Dendritic cell treated with granulocyte-macrophage colony-stimulating factor and Interleukin-4, amounts not matched to agents 40 ng/mL and 50 ng/mL, for 4 days (primary cell): ENCODE measurements around the gene NMT2.

Source experiments
- H3K27ac Mint-ChIP-seq: one replicate; pipeline ENCODE4 v1.8.0; 2022; ENCODE audit warnings: mild to moderate bottlenecking, mixed read lengths
- H3K27me3 Mint-ChIP-seq: one replicate; pipeline ENCODE4 v1.8.0; 2022; ENCODE audit warnings: mild to moderate bottlenecking, mixed read lengths
- H3K36me3 Mint-ChIP-seq: one replicate; pipeline ENCODE4 v1.8.0; 2022; ENCODE audit warnings: low read depth, mixed read lengths
- H3K4me1 Mint-ChIP-seq: one replicate; pipeline ENCODE4 v1.8.0; 2022; ENCODE audit warnings: low read depth, mixed read lengths
- H3K4me3 Mint-ChIP-seq: one replicate; pipeline ENCODE4 v1.8.0; 2022; ENCODE audit warnings: mild to moderate bottlenecking, moderate library complexity, mixed read lengths
- H3K9me3 Mint-ChIP-seq: one replicate; pipeline ENCODE4 v1.8.0; 2022; ENCODE audit warnings: mixed read lengths
- intact Hi-C: fragments of 100-400 bp; cut with micrococcal nuclease; formaldehyde crosslinking; loops from one replicate; pipeline ENCODE4 v1.15.0; 2022

The NMT2 gene

DNA sequence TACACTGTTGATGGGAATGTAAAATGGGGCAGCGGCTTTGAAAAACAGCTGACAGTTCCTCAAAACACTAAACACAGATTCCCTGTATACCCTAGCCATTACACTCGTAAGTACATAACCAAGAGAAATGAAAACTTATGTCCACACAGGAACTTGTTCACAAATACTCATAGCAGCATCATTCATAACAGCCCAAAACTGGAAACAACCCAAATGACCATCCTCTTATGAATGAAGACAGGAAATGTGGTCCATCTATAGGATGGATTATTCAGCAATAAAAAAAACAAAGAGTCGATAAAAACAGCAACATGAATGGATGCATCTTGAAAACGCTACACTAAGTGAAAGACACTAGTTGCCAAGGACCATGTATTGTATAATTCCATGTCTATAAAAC, 23.7 kb downstream of the NMT2 start:
- no peaks in the 10 kb centered on the region for H3K4me1 Mint-ChIP-seq
- H3K4me3 Mint-ChIP-seq = no peak overlapping the region

DNA sequence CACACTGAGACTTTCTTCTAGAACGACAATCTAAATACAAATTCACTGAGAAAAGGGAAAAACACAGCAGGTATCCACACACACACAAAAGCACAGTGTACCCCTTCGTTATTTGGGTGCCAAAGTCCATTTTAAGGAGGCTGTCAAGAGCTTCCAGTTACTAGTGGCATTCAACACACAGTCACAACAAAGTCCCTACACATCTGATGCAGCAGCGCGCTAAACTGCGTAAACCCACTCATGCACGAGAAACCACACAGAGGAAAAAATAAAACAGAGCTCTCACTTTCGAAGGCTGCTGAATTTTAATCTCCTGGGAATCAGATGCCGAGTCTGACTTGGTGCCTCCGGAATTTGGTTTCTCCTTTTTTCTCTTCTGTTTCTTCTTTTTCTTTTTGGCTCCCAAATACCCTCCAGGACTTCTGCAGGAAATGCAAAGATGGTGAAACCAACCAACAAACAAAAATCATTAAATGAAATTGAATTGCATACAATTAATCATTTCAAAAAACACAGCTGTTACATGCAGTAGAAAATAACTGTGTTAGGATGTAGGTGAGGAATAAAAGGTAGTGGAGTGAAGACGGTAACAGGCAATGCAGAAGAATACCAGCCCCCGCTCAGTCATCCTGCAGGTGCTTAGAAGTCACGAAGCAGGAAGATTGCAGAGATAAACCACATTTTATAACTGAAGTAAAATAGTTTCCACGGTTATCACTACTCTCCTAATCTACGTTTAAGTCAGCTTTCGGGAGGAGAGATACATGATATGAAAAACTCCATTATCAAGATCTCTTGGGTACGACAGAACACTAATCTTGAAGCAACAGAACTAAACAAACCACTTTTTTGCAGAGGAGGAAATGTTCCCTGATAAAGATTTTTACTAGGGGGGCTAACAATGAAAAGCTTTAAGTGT, 27.1 kb downstream of the NMT2 start:
- H3K9me3 Mint-ChIP-seq = no peaks in the 10 kb centered on the region
- H3K36me3 Mint-ChIP-seq = no peaks in the 10 kb centered on the region
- H3K27ac Mint-ChIP-seq = no peak overlapping the region
- H3K4me3 Mint-ChIP-seq = no peak overlapping the region
- H3K4me1 Mint-ChIP-seq = no peaks in the 10 kb centered on the region
- intact Hi-C loops = no loop called here
- no peaks in the 10 kb centered on the region for H3K27me3 Mint-ChIP-seq

More for the DNA sequence above, 23.7 kb downstream of the NMT2 start:
- Mint-ChIP-seq H3K36me3 (no peaks in the 10 kb centered on the region), H3K27me3 (no peaks in the 10 kb centered on the region), H3K9me3 (no peaks in the 10 kb centered on the region), H3K27ac (no peak overlapping the region)
- intact Hi-C loops = no loop called here

DNA sequence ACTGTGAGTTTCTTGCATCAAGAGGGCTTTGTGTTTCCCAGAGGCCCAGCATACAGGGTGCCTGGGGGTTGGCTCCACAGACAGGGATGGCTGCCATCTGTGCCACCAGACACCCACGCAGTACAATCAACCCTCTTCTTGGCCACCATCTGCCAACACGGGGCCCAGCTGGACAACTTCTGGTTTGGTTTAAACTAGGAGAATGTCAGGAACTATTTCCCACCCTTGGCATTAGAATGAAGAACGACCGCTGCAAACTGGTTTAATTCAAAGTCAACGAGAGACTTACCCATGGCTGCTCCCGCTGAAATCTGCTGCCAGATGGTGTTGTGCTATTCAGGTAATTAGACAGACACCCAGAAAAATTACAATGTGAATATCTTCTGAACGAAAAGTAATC, 27.8 kb downstream of the NMT2 start:
- Mint-ChIP-seq H3K27ac (no peak overlapping the region), H3K4me1 (no peaks in the 10 kb centered on the region)

DNA sequence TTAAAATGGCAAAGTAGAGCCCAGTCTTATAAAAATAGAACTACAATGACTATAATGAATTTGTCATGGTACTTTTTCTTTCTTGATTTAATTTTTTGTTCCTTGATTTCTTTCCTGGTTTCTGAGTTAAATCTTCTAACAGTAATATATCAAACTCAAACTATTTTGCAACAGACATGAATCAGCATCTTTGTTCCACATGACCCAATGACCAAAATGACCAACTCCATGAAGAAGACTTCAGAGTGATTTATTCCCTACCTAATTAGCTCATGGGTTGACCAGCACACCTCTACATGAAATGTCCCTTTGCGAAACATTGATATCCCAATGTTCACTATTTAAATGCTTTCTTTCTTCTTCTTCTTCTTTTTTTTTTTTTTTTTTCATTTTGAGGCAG, 30.9 kb downstream of the NMT2 start:
- no peak overlapping the region for H3K4me3 Mint-ChIP-seq
- H3K4me1 Mint-ChIP-seq = no peaks in the 10 kb centered on the region
- no peaks in the 10 kb centered on the region for H3K9me3 Mint-ChIP-seq
- no peaks in the 10 kb centered on the region for H3K36me3 Mint-ChIP-seq
- no peak overlapping the region for H3K27ac Mint-ChIP-seq
- H3K27me3 Mint-ChIP-seq = no peaks in the 10 kb centered on the region
- intact Hi-C loops = no loop called here

More for the DNA sequence above, 27.8 kb downstream of the NMT2 start:
- Mint-ChIP-seq H3K9me3 (no peaks in the 10 kb centered on the region), H3K36me3 (no peaks in the 10 kb centered on the region), H3K27me3 (no peaks in the 10 kb centered on the region), H3K4me3 (no peak overlapping the region)
- intact Hi-C loops = no loop called here

DNA sequence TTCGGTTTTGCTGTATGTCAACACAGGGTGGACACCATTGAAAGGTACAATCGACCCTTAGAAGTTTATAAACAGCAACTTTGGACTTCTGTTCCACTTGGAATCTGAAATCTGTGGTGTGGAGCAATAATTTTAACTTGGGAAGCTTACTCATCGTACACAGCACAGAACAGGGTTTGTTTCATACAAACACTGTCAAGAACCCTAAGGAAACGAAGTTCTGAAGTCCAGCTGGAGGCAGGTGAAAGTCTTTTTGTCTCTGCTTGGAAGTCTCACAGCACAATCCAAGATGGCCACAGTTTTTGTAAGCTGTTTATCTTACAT, 31.5 kb downstream of the NMT2 start:
- Mint-ChIP-seq H3K36me3 (no peaks in the 10 kb centered on the region), H3K4me3 (no peak overlapping the region), H3K27me3 (no peaks in the 10 kb centered on the region), H3K9me3 (no peaks in the 10 kb centered on the region), H3K4me1 (no peaks in the 10 kb centered on the region), H3K27ac (no peak overlapping the region)
- intact Hi-C loops = no loop called here

DNA sequence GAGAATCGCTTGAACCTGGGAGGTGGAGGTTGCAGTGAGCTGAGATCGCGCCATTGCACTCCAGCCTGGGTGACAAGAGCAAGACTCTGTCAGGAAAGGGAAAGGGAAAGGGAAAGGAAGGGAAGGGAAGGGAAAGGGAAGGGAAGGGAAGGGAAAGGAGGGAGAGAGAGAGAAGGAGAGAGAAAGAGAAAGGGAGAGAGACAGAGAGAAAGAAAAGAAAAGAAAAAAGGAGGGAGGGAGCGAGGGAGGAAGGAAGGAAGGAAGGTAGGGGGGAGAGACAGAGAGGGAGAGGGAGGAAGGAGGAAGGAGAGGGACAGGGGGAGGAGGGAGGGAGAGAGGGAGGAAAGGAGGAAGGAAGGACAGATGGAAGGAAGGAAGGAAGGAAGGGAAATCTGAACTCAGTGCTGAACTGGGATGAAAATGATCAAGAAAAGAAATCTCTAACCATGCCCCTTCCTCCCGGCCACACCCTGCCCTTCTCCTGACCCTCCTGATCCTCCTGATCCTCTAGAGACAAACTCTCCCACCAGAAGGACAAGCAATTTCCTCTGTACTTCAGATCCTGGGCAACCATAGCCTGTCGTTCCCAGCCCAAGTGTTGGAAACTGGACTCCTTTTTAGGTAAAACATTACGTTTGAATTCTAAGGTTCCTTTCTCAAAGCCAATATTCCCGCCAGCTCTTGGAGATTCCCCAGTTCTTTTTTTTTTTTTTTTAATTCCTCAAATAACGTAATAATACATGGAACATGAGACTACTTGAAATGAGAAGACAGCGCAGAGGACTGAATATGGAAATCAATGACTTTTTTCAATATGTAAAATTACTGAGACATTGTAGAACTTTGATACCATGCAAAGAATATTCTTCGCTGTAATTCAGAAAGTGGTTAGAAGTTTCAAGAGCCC, 32.1 kb downstream of the NMT2 start:
- H3K4me1 Mint-ChIP-seq = no peaks in the 10 kb centered on the region
- H3K36me3 Mint-ChIP-seq = no peaks in the 10 kb centered on the region
- intact Hi-C loops = no loop called here
- H3K4me3 Mint-ChIP-seq = no peak overlapping the region
- H3K27me3 Mint-ChIP-seq = no peaks in the 10 kb centered on the region
- H3K9me3 Mint-ChIP-seq = no peaks in the 10 kb centered on the region
- H3K27ac Mint-ChIP-seq = no peak overlapping the region

DNA sequence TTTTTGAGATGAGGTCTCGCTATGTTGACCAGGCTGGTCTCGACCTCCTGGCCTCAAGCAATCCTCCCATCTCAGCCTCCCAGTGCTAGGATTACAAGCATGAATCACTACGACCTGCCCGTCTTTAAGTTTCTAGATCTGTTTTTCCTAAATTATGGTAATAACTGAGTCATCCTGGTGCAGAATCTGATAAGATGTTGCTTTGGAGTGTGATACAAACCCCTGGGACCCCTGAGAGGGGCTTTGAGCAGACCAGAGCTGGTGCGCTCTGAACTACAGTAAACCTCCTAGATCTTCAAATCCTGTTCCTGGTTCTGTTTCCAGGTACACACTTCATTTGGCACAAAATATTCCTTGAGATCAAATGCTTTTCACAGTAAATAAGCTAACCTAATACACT, 37.2 kb downstream of the NMT2 start:
- H3K36me3 Mint-ChIP-seq = no peaks in the 10 kb centered on the region
- no peak overlapping the region for H3K4me3 Mint-ChIP-seq
- H3K4me1 Mint-ChIP-seq = no peaks in the 10 kb centered on the region
- no peak overlapping the region for H3K27ac Mint-ChIP-seq
- H3K9me3 Mint-ChIP-seq = no peaks in the 10 kb centered on the region
- intact Hi-C loops = no loop called here
- no peaks in the 10 kb centered on the region for H3K27me3 Mint-ChIP-seq

DNA sequence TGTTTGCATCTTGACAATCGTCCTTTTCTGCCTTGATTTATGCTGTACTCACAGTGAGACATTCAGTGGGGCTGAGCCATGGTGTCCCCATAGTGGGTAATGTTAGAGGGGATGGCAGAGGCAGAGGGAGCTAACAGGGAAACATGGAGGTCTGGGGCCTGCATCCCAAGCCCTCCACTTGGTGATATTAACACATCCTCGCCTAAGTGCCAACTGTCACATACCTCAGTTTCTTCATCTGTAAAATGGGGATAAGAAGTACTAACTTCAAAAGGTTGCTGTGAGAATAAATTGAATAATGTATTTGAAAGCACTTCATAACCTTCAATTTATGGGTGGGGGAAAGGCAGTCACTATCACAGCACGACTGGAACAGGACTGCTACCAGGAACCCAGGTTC, 43.6 kb downstream of the NMT2 start:
- Mint-ChIP-seq H3K9me3 (no peaks in the 10 kb centered on the region), H3K4me3 (no peak overlapping the region), H3K27me3 (no peaks in the 10 kb centered on the region), H3K4me1 (no peaks in the 10 kb centered on the region), H3K27ac (no peak overlapping the region), H3K36me3 (peaks cover 9% of the 10 kb centered on the region)
- intact Hi-C loops = no loop called here

DNA sequence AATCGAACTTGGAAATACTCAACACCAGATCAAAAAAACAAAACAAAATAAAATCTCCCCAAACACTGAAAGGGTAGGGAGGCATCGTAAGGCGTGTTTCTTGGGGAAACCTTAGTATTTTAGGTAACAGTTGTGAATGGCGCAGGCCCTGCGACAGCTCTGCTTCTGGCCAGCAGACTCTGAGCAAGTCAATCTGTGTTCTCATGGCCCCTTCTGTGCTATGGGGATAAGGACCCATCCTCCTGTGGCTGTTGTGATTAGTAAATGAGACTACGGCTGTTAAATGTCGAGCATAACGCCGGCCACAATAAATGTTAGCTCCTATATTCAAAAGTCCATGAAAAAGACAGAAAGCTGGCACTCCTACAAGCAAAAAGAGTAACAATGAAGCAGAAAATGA, 44.3 kb downstream of the NMT2 start:
- H3K4me3 Mint-ChIP-seq = no peak overlapping the region
- H3K36me3 Mint-ChIP-seq = peaks cover 17% of the 10 kb centered on the region

DNA sequence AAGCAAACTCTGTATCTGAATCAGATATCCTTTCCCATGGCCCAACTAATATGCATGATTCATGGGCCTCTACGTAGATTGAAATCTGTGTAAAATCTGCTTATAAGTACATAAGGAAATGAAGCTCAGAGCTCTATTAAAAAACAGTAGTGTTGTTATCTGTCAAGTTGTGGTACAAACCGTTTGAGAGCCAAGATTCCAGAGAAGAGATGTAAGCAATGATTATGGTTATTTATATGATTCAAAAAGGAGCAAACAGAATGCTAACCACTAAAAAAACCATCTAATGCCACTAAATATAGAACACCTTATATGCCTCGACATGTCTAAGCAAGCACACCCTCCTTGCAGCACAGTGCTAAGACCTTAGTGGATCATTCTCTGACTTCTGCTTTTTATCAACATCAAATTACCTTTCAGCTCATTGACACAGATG, 44.7 kb downstream of the NMT2 start:
- no peaks in the 10 kb centered on the region for H3K4me1 Mint-ChIP-seq
- no peak overlapping the region for H3K4me3 Mint-ChIP-seq
- peaks cover 18% of the 10 kb centered on the region for H3K36me3 Mint-ChIP-seq
- H3K27me3 Mint-ChIP-seq = no peaks in the 10 kb centered on the region
- intact Hi-C loops = no loop called here
- H3K9me3 Mint-ChIP-seq = no peaks in the 10 kb centered on the region
- H3K27ac Mint-ChIP-seq = no peak overlapping the region

More for the DNA sequence above, 44.3 kb downstream of the NMT2 start:
- H3K27me3 Mint-ChIP-seq = no peaks in the 10 kb centered on the region
- intact Hi-C loops = no loop called here
- H3K9me3 Mint-ChIP-seq = no peaks in the 10 kb centered on the region
- H3K27ac Mint-ChIP-seq = no peak overlapping the region
- no peaks in the 10 kb centered on the region for H3K4me1 Mint-ChIP-seq

DNA sequence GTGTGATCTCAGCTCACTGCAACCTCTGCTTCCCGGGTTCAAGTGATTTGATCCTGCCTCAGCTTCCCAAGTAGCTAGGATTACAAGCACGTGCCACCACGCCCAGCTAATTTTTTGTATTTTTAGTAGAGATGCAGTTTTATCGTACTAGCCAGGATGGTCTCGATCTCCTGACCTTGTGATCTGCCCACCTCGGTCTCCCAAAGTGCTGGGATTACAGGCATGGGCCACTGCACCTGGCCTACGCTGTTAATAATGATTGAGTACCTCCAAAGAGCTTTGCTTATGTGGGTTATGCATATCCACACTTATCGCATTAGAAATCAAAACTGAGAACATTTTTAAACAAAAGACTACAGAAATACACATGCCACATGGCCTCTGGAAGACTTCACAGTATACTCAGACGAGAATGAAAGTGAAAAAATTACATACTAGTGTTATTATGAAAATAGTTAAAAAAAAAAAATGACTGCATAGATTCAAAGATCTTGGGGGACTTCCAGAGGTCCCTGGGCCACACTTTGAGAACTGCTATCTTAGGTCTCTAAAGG, 45.9 kb downstream of the NMT2 start:
- intact Hi-C loops = no loop called here
- no peak overlapping the region for H3K27ac Mint-ChIP-seq
- no peak overlapping the region for H3K4me3 Mint-ChIP-seq

DNA sequence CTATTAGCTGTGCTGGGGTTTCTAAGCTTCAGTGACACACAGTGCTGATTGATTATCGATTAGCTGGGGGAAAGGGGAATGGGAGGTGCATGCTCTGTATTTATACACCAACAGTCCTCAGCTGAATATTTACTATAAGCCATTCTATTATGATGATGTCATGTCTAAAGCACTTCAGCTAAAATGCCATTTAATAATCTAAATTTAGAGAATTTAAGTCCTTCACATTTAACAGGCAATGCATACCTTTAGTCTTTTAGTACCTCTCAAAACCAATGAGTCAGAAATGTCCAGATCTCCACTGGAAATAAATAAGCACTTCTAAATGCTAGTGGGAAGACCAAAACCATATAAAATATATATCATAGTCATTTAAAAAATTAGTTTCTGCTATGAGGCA, 46.8 kb downstream of the NMT2 start:
- H3K4me1 Mint-ChIP-seq = no peaks in the 10 kb centered on the region
- no peaks in the 10 kb centered on the region for H3K9me3 Mint-ChIP-seq

More for the DNA sequence above, 45.9 kb downstream of the NMT2 start:
- Mint-ChIP-seq H3K9me3 (no peaks in the 10 kb centered on the region), H3K4me1 (no peaks in the 10 kb centered on the region), H3K36me3 (peaks cover 18% of the 10 kb centered on the region), H3K27me3 (no peaks in the 10 kb centered on the region)

DNA sequence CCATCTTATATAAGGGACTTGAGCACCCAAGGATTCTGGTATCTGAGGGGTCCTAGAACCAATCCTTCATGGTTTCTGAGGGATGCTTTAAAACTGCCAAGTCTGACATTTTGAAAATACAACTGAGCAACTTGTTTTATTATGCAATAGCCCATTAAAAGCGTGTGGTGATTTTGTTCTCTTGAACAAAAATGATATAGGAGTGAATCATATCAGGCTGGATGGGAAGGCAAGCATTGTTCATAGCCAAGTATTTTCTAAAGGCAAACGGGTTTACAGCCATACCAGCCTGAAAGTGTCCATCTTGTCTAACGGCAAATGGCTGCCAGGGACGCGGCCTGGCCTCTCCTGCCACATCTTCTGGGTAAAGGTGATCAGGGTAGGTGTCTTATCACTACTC, 48.0 kb downstream of the NMT2 start:
- peaks cover 18% of the 10 kb centered on the region for H3K36me3 Mint-ChIP-seq
- no peak overlapping the region for H3K4me3 Mint-ChIP-seq
- no peak overlapping the region for H3K27ac Mint-ChIP-seq
- intact Hi-C loops = no loop called here
- no peaks in the 10 kb centered on the region for H3K27me3 Mint-ChIP-seq
- H3K9me3 Mint-ChIP-seq = no peaks in the 10 kb centered on the region
- no peaks in the 10 kb centered on the region for H3K4me1 Mint-ChIP-seq

More for the DNA sequence above, 46.8 kb downstream of the NMT2 start:
- peaks cover 18% of the 10 kb centered on the region for H3K36me3 Mint-ChIP-seq
- H3K27ac Mint-ChIP-seq = no peak overlapping the region
- no peak overlapping the region for H3K4me3 Mint-ChIP-seq
- H3K27me3 Mint-ChIP-seq = no peaks in the 10 kb centered on the region
- intact Hi-C loops = no loop called here

DNA sequence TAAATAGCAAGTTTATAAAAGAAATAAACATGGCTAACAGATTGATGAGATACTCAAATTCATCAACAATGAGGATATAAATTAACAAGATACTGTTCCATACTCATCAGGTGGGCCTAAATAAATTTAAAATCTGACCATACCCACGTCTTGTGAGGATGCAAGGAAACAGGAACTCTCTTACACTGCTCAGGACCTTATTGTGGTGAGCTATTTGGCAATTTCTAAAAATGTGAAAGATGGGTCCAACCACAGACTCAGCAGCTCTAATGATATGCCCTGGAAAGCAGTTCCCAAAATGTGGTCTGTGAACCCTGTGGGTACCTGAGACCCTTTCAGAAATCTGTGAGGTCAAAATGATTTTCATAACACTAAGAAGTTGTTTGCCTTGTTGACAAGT, 49.9 kb downstream of the NMT2 start:
- intact Hi-C loops = no loop called here

More for the DNA sequence above, 49.9 kb downstream of the NMT2 start:
- H3K36me3 Mint-ChIP-seq = peaks cover 20% of the 10 kb centered on the region
- H3K4me3 Mint-ChIP-seq = no peak overlapping the region
- no peaks in the 10 kb centered on the region for H3K27me3 Mint-ChIP-seq
- no peaks in the 10 kb centered on the region for H3K4me1 Mint-ChIP-seq
- no peak overlapping the region for H3K27ac Mint-ChIP-seq
- no peaks in the 10 kb centered on the region for H3K9me3 Mint-ChIP-seq
